Measurements from ENCODE around the gene MEIS2. TPM values are rescaled to one million over a fixed set of nuclear protein-coding genes. Genes with fewer than 3 reads are reported as not detected.

Gene MEIS2
- total RNA-seq, 2 donors from 2014 or later: 24.3 to 29.8 TPM

- H3K27ac ChIP-seq: no peak overlapping the region
These were observed 199.3 kb downstream of the MEIS2 start for GRCh38 chr15:36901012-36901411.

GRCh38 chr15:36899696-36900095, 200.7 kb downstream of the MEIS2 start:
- Histone ChIP-seq H3K4me3 (no peak overlapping the region), H3K27ac (no peak overlapping the region), H3K4me1 (peaks cover 0 to 8% of the 10 kb centered on the region in 2 donors), H3K36me3 (peaks cover 7% of the 10 kb centered on the region), H3K9me3 (no peaks in the 10 kb centered on the region), H3K27me3 (no peaks in the 10 kb centered on the region)
- no peak for TF ChIP-seq CTCF (IDR thresholded peaks at IDR 0.05)
- DNase-seq (ENCODE audit: low spot score): no peak

More at GRCh38 chr15:36901012-36901411, 199.3 kb downstream of the MEIS2 start:
- no peaks in the 10 kb centered on the region for H3K27me3 ChIP-seq
- H3K36me3 ChIP-seq: no peaks in the 10 kb centered on the region
- H3K4me3 ChIP-seq: no peak overlapping the region
- peaks cover 0 to 8% of the 10 kb centered on the region in 2 donors for H3K4me1 ChIP-seq
- H3K9me3 ChIP-seq: no peaks in the 10 kb centered on the region
- TF ChIP-seq CTCF (IDR thresholded peaks at IDR 0.05): no peak
- no peak for DNase-seq (ENCODE audit: low spot score)

GRCh38 chr15:36898536-36899126, 201.7 kb downstream of the MEIS2 start:
- no peak overlapping the region for H3K4me3 ChIP-seq
- H3K4me1 ChIP-seq: peaks cover 0 to under 1% of the 10 kb centered on the region in 2 donors
- no peak for DNase-seq (ENCODE audit: low spot score)
- no peaks in the 10 kb centered on the region for H3K9me3 ChIP-seq
- no peak overlapping the region for H3K27ac ChIP-seq
- TF ChIP-seq CTCF (IDR thresholded peaks at IDR 0.05): no peak
- H3K36me3 ChIP-seq: peaks cover 13% of the 10 kb centered on the region
- H3K27me3 ChIP-seq: no peaks in the 10 kb centered on the region

GRCh38 chr15:36897834-36898233, 202.5 kb downstream of the MEIS2 start:
- Histone ChIP-seq H3K9me3 (no peaks in the 10 kb centered on the region), H3K27ac (no peak overlapping the region), H3K4me3 (no peak overlapping the region), H3K36me3 (peaks cover 13% of the 10 kb centered on the region), H3K4me1 (no peaks in the 10 kb centered on the region), H3K27me3 (no peaks in the 10 kb centered on the region)
- DNase-seq (ENCODE audit: low spot score): no peak
- TF ChIP-seq CTCF (IDR thresholded peaks at IDR 0.05): no peak

- no peak for DNase-seq (ENCODE audit: low spot score)
- no peak overlapping the region for H3K4me3 ChIP-seq
- no peaks in the 10 kb centered on the region for H3K4me1 ChIP-seq
- peaks cover 18% of the 10 kb centered on the region for H3K36me3 ChIP-seq
- no peaks in the 10 kb centered on the region for H3K27me3 ChIP-seq
- TF ChIP-seq CTCF (IDR thresholded peaks at IDR 0.05): no peak
- no peaks in the 10 kb centered on the region for H3K9me3 ChIP-seq
- H3K27ac ChIP-seq: no peak overlapping the region
These were observed 203.4 kb downstream of the MEIS2 start for GRCh38 chr15:36896949-36897348.

- no peaks in the 10 kb centered on the region for H3K9me3 ChIP-seq
- H3K4me1 ChIP-seq: no peaks in the 10 kb centered on the region
- TF ChIP-seq CTCF (IDR thresholded peaks at IDR 0.05): no peak
- peaks cover 25% of the 10 kb centered on the region for H3K36me3 ChIP-seq
- no peak overlapping the region for H3K27ac ChIP-seq
- DNase-seq (ENCODE audit: low spot score): no peak
- H3K27me3 ChIP-seq: no peaks in the 10 kb centered on the region
- H3K4me3 ChIP-seq: no peak overlapping the region
These were observed 206.3 kb downstream of the MEIS2 start for GRCh38 chr15:36894075-36894474.
